Pancreas (tissue), 10 donors: ENCODE data around the gene CHAF1A. TPM values are rescaled to one million over a fixed set of nuclear protein-coding genes. Genes with fewer than 3 reads are reported as not detected.

Experiments used
- ATAC-seq, 4 donors: fragments of 200-7000 bp; cut with Tn5 transposase; one replicate each; pipeline versions ENCODE4 v1.8.0 to v1.9.1; 2020; ENCODE audit warnings: mild to moderate bottlenecking in 4 of 4, moderate library complexity in 4 of 4
- DNase-seq, 6 donors: peaks; one replicate each; pipeline ENCODE4 v3.0.0-alpha.2; 2020
- FAIRE-seq: peaks from 2 replicates; lab custom pipeline; 2012; peaks lifted over from hg19 to GRCh38; lab: Jason Lieb, UNC
- H3K27ac ChIP-seq, 4 donors: fragments of 200-600 bp; sonication (generic); 1 replicate in 3 of 4; 2 replicates in 1 of 4; pipeline versions ENCODE4 v1.5.0 to v1.8.0; 2020
- H3K27me3 ChIP-seq, 4 donors: fragments of 200-600 bp; one replicate each; pipeline ENCODE4 v1.8.0; 2021
- H3K36me3 ChIP-seq, 3 donors: fragments of 200-600 bp; sonication (generic) in 1 of 3; one replicate each; pipeline versions ENCODE4 v1.5.0 to v1.8.0; 2020 to 2021
- H3K4me1 ChIP-seq, 3 donors: fragments of 200-600 bp; one replicate each; pipeline ENCODE4 v1.8.0; 2021
- H3K4me3 ChIP-seq, 4 donors: fragments of 200-600 bp; sonication (generic) in 2 of 4; one replicate each; pipeline versions ENCODE4 v1.5.0 to v1.8.0; 2020 to 2021
- H3K9me3 ChIP-seq, 4 donors: fragments of 200-600 bp; one replicate each; pipeline ENCODE4 v1.8.0; 2021
- CTCF ChIP-seq, 4 donors: fragments of 200-600 bp; sonication (generic) in 3 of 4; IDR thresholded peaks; one replicate each; pipeline versions ENCODE4 v1.5.0 to v1.8.0; 2021; ENCODE audit warnings: antibody characterized with exemption in 4 of 4
- WGBS, 2 donors: extraction: QIAGEN DNeasy Blood & Tissue Kit; methylation state at CpG; one replicate each; pipeline ENCODE4 v1.1.7; 2013; 5-methylcytosine and 5-hydroxymethylcytosine counted together
- intact Hi-C, 3 donors: fragments of 100-400 bp; cut with DNase I; formaldehyde crosslinking; loops; one replicate each; pipeline versions ENCODE4 v1.11.1 to v1.14.2; 2022
- polyA plus RNA-seq, 2 donors: library from polyadenylated mRNA; stranded (reverse); fragments of 200-250 nt; gene quantifications; one replicate each; pipeline ENCODE4 v1.2.3, GENCODE V29; 2013
- total RNA-seq, 6 donors: library from RNA; stranded (reverse); fragmentation: NEBNext Ultra II Directional in 4 of 6; extraction: Animal tissue kit (Norgen Biotek cat#: 25700) in 4 of 6; gene quantifications; one replicate each; pipeline versions ENCODE4 v1.2.1 to v1.2.4, GENCODE V29; 2021 to 2023
- donor health status: healthy with polysubstance abuse.
- donor health status: DM: no; HTN: no; CAD: no; lungs with moderate emphysema.
- donor health status: DM: no; HTN: no; CAD: no.
- donor health status: control.
- donor health status: control.
- donor health status: Bipolar disorder and iron deficiency.
- donor health status: DM: yes; HTN: yes; CAD: no.
- donor health status: DM: no; HTN: no; CAD: no.
- donor health status: DM: no; HTN: no; CAD: no.
- donor health status: DM: yes; HTN: yes; CAD: no.

The CHAF1A gene
- total and polyA plus RNA-seq, 8 donors = 2.8 to 5.0 (median 3.9) TPM

GRCh38 chr19:4444765-4445741 lies 42.6 kb downstream of the CHAF1A start:
- WGBS, 2 donors = 82 to 84% methylated on average over 36 of the region's 36 CpGs
- peaks cover 0 to 35% (median 35%) of the 10 kb centered on the region in 3 donors for H3K36me3 ChIP-seq
- peak in 1 of 6 donors; percentile 72 for DNase-seq
- no peak for ATAC-seq
- intact Hi-C loops = no loop called here
- no peak overlapping the region for H3K4me3 ChIP-seq
- no peaks in the 10 kb centered on the region for H3K27me3 ChIP-seq
- H3K9me3 ChIP-seq = no peaks in the 10 kb centered on the region
- no peak overlapping the region for H3K27ac ChIP-seq
- TF ChIP-seq CTCF (IDR thresholded peaks at IDR 0.05) = no peak
- no peak for FAIRE-seq
- H3K4me1 ChIP-seq = peaks cover 3 to 16% (median 8%) of the 10 kb centered on the region in 3 donors

GRCh38 chr19:4445963-4446703 lies 43.7 kb downstream of the CHAF1A start:
- no peak overlapping the region for H3K27ac ChIP-seq
- FAIRE-seq = no peak
- no peak for TF ChIP-seq CTCF (IDR thresholded peaks at IDR 0.05)
- no peaks in the 10 kb centered on the region for H3K9me3 ChIP-seq
- no peaks in the 10 kb centered on the region for H3K27me3 ChIP-seq
- ATAC-seq = no peak
- WGBS, 2 donors = 94% methylated on average over 54 to 58 of the region's 58 CpGs
- H3K4me1 ChIP-seq = peaks cover 3 to 17% (median 8%) of the 10 kb centered on the region in 3 donors
- DNase-seq = peak in 2 of 6 donors; percentile 43 to 69
- intact Hi-C loops = no loop called here
- peaks cover 0 to 44% (median 38%) of the 10 kb centered on the region in 3 donors for H3K36me3 ChIP-seq
- H3K4me3 ChIP-seq = no peak overlapping the region

- peak in 2 of 6 donors; percentile 33 to 64 for DNase-seq
- H3K27me3 ChIP-seq = no peaks in the 10 kb centered on the region
- peaks cover 3 to 17% (median 8%) of the 10 kb centered on the region in 3 donors for H3K4me1 ChIP-seq
- WGBS, 2 donors = 88 to 92% methylated on average over 15 of the region's 15 CpGs
- H3K4me3 ChIP-seq = no peak overlapping the region
- peaks cover 0 to 50% (median 39%) of the 10 kb centered on the region in 3 donors for H3K36me3 ChIP-seq
- no peak for ATAC-seq
- TF ChIP-seq CTCF (IDR thresholded peaks at IDR 0.05) = no peak
- intact Hi-C loops = no loop called here
- no peak overlapping the region for H3K27ac ChIP-seq
- H3K9me3 ChIP-seq = no peaks in the 10 kb centered on the region
- FAIRE-seq = no peak
These were observed 44.3 kb downstream of the CHAF1A start for GRCh38 chr19:4446704-4447200.

- 91% methylated on average over 27 to 28 of the region's 28 CpGs for WGBS, 2 donors
- H3K27me3 ChIP-seq = no peaks in the 10 kb centered on the region
- peak in 2 of 6 donors; percentile 40 to 66 for DNase-seq
- no peak for TF ChIP-seq CTCF (IDR thresholded peaks at IDR 0.05)
- intact Hi-C loops = no loop called here
- H3K27ac ChIP-seq = peak overlapping the region; percentile 50 to 76 (median 58)
- H3K4me1 ChIP-seq = peaks cover 3 to 17% (median 8%) of the 10 kb centered on the region in 3 donors
- no peaks in the 10 kb centered on the region for H3K9me3 ChIP-seq
- H3K4me3 ChIP-seq = no peak overlapping the region
- peaks cover 0 to 58% (median 46%) of the 10 kb centered on the region in 3 donors for H3K36me3 ChIP-seq
- ATAC-seq = no peak
- FAIRE-seq = no peak
These were observed 45.1 kb downstream of the CHAF1A start for GRCh38 chr19:4447327-4448146.
